NOMO-1 treated with DMSO at 0.1 percent for 48 hours (cell line): ENCODE results near the gene PIP5K1B.
A peak's percentile ranks its signal among the peaks of the same experiment; 100 is the strongest.

Experiments
- DNase-seq: peaks from one replicate; lab custom pipeline; 2025; ENCODE audit not compliant: unreplicated experiment; lab: John Stamatoyannopoulos, UW

The PIP5K1B gene

GRCh38 chr9:68897577-68898145 lies 192.6 kb downstream of the PIP5K1B start:
- DNase-seq: no peak

GRCh38 chr9:68898781-68899439 lies 193.9 kb downstream of the PIP5K1B start:
- DNase-seq: no peak

GRCh38 chr9:68904454-68904853 lies 199.4 kb downstream of the PIP5K1B start:
- no peak for DNase-seq

GRCh38 chr9:68905129-68905528 lies 200.1 kb downstream of the PIP5K1B start:
- no peak for DNase-seq

GRCh38 chr9:68907910-68908309 lies 202.9 kb downstream of the PIP5K1B start:
- DNase-seq: no peak

GRCh38 chr9:68912561-68912960 lies 207.5 kb downstream of the PIP5K1B start:
- no peak for DNase-seq

DNA sequence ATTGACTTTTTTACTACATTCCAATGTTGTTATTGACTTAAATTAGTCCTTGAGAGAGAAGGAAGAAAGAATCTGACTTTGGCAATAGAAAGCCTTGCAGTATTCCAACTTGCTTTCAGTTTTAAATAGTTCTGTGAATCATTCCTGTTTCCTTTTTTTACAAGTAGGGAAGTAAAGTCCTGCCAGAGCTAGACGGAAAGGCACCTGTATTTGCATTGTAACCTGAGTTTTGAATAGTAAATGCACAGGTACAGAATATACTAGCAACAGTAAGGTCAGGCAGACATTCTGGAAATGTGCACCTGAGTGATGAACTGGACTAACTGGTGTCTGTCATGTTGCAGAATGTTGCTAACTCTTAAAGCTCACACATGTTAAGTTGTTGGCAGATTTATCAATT lies 208.0 kb downstream of the PIP5K1B start:
- no peak for DNase-seq

DNA sequence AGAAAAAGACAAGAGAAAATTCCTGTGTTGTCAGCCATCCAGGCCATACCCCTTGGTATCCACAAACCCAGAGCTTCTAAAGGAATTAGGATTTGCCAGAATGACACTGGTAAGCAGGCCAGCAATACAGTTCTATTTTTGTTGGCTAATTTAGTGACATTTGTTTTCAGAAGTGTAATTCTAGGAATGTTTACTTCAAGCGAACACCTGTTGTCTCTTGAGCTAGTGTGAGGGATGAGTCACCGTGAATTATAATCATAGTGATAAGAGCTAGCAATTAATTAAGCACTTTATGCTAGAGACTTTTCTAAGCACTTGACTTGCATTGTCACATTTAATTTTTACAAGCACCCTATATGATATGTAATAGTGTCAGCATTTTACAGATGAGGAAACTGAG lies 209.7 kb downstream of the PIP5K1B start:
- no peak for DNase-seq

DNA sequence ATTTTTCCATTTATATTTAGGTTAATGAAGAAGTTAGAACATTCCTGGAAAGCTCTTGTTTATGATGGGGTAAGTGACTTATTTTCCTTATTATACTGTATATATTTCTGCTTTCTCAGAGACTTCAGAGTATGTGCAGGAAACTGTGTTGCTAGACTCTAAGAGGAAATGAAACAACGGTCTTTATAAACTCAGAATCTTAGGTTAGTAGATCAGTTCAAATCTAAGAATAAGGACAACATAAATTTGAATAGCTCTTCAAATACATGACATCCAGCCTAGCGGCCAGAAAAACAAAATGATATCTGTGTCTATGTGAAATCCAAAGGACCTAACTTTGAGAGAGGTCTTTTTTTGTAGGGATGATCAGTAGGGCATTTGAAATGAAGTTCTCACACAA lies 214.6 kb downstream of the PIP5K1B start:
- peak; percentile 50 for DNase-seq

DNA sequence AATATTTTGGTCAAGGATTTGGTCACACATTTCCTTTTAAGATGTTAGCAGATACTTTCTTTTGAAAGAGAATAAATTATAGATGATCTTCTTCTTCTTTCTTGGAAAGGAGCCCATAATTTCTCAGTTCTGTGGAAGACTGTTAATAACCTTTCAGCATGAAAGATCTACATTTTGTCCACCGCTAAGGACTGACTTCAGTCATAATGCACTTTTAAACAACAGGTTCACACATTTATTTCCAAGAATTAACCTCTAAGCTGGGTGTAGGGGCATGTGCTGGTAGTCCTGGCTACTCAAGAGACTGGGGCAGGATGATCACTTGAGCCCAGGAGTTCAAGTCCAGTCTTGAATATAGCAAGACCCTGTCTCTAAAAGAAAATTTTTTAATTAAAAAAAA lies 215.9 kb downstream of the PIP5K1B start:
- DNase-seq: no peak

DNA sequence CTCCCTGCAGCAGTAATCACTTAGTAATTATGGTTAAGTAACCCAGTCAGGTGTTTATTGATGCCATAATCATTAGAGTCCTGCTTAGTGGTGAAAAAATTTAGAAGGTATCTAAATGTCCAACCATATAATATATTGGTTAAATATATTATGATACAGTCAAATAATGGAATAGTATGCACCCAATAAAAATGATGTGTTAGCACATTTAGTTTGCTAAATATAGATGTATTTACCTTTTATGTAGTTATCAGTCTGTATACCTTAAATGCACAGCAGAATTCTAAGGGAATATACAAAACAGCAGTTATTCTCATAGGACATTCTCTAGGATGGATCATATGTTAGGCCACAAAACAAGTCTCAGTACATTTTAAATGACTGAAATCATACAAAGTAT lies 218.4 kb downstream of the PIP5K1B start:
- no peak for DNase-seq

DNA sequence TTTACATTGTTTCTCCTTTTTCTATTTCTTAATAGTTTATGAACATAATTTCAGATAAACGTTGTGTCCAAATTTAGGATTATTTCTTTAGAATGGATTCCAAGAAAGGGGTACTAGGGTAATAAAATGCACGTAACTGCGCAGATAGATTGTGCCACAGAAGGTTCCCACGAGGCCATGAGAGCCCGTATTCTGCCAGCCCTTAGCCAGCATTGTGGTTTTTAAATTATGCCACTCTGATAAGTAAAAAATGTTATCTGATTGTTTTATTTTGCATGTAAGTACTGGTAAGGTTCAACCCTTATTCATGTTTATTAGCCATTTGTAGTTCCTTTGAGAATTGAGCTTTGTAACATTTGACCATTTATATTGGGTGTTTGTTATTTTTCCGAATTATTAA lies 220.1 kb downstream of the PIP5K1B start:
- DNase-seq: no peak

DNA sequence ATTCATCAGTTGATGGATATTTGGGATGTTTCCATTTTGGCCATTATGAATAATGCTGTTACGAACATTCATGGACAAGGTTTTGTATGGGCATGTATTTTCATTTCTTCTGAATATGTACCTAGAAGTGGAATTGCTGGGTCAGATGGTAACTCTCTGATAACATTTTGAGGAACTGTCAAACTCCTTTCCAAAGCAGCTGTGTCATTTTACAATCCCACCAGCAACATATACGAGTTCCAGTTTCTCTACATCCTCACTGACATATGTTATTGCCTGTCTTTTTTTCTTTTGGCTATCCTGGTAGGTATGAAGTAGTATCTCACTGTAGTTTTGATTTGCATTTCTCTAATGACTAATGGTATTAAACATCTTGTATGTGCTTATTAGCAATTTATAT lies 222.1 kb downstream of the PIP5K1B start:
- DNase-seq: no peak

DNA sequence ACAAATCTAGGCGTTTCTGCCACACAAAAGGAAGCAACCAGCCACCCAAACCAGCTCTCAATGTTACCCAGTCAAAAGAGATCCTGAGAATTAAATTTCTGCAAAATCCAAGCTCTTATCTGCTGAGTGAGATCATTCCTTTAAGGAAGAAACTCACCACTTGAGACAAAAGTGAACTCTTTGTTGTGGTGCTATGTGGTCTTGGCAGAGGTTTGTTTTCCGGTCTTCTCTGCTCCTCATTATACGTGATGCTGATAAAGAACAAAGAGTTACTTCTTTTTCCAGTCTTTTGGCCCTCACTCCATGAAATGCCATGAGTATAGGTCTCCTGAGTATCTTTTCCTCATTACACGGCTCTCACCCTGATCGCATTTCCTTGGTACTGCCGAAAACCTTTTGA lies 226.8 kb downstream of the PIP5K1B start:
- DNase-seq: no peak

- DNase-seq: no peak
Measured at GRCh38 chr9:68932458-68932857, 227.4 kb downstream of the PIP5K1B start.

DNA sequence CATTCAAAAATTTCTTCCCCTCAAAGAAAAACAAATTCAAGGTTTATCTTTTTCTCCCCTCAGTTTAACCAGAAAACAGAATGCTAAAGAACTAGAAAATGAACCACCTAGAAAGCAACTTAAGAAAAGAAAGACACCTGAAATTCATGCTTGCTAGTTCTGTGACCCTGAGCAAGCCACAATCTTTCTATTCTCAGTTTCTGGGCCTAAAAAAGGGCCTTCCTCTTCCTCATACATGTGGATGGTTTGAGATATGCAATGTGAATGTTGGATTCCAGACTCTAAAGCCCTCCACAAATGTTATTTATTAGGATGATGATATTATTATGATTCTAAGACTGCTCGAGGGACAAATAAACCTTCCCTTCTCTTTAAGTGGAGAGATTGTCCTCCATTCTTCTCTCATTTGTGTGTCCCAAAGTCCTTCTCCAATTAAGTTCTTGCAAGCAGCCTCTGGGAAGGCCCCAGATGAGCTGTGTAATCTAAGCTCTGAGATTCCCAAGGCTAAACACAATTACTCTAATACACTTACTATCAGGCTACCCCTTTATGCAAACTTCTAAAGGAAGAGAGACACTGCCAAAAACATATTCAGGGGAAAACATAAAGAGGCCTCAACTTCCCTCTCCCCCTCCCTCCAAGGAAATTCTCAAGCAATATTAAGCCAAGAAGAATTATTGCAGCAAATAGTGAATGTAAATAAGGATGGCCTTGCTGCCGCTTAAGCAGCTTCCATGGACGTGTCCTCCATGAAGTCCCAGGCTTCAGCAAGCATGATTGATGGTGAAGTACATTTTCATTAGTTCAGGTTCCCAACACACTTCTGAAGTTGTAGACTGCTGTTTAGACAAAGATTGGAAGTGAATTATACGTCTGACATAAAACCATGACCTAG lies 228.6 kb downstream of the PIP5K1B start:
- DNase-seq: no peak

GRCh38 chr9:68934329-68934644 lies 229.2 kb downstream of the PIP5K1B start:
- no peak for DNase-seq

GRCh38 chr9:68940573-68940972 lies 235.5 kb downstream of the PIP5K1B start:
- DNase-seq: no peak

- DNase-seq: no peak
Measured at GRCh38 chr9:68941780-68942459, 236.9 kb downstream of the PIP5K1B start.

GRCh38 chr9:68942790-68943189 lies 237.8 kb downstream of the PIP5K1B start:
- no peak for DNase-seq

GRCh38 chr9:68947015-68947414 lies 242.0 kb downstream of the PIP5K1B start:
- DNase-seq: no peak
